GM23338 (cell line): ENCODE data around the gene MAST2. TPM values are rescaled to one million over a fixed set of nuclear protein-coding genes. Genes with fewer than 3 reads are reported as not detected.

Experiments
- ATAC-seq: fragments of 200-7000 bp; cut with Tn5 transposase; 3 replicates; pipeline ENCODE4 v1.9.1; 2020
- DNase-seq: peaks from one replicate; pipeline ENCODE4 v3.0.0-alpha.2; 2015; ENCODE audit warnings: low spot score
- H2AFZ ChIP-seq: fragments of 200-600 bp; sonication (generic); 2 replicates; pipeline ENCODE4 v1.8.0; 2016; ENCODE audit warnings: antibody characterized with exemption, mild to moderate bottlenecking, moderate library complexity
- H3F3A ChIP-seq: fragments of 200-600 bp; sonication (generic); replicated peaks from 2 replicates; pipeline ENCODE4 v1.8.0; 2017; ENCODE audit warnings: antibody characterized with exemption, mixed run types, low read depth
- H3K27ac ChIP-seq: fragments of 200-600 bp; sonication (generic); 2 replicates; pipeline ENCODE4 v1.6.1; 2016; ENCODE audit warnings: low read depth
- H3K27me3 ChIP-seq: fragments of 200-600 bp; sonication (generic); 2 replicates; pipeline ENCODE4 v1.8.0; 2016; ENCODE audit warnings: mild to moderate bottlenecking, mixed run types, moderate library complexity; ENCODE audit not compliant: insufficient read depth
- H3K36me3 ChIP-seq: fragments of 200-600 bp; sonication (generic); 2 replicates; pipeline ENCODE4 v1.8.0; 2016; ENCODE audit warnings: mild to moderate bottlenecking; ENCODE audit not compliant: insufficient read depth
- H3K4me1 ChIP-seq: fragments of 200-600 bp; sonication (generic); 2 replicates; pipeline ENCODE4 v1.8.0; 2016; ENCODE audit warnings: mild to moderate bottlenecking, moderate library complexity; ENCODE audit not compliant: insufficient read depth
- H3K4me2 ChIP-seq: fragments of 200-600 bp; sonication (generic); 2 replicates; pipeline ENCODE4 v1.7.1; 2017; ENCODE audit warnings: mixed run types
- H3K4me3 ChIP-seq: fragments of 200-600 bp; sonication (generic); 2 replicates; pipeline ENCODE4 v1.6.1; 2016; ENCODE audit warnings: mixed run types
- H3K79me2 ChIP-seq: fragments of 200-600 bp; sonication (generic); replicated peaks from 2 replicates; pipeline ENCODE4 v1.8.0; 2017; ENCODE audit warnings: mild to moderate bottlenecking; ENCODE audit not compliant: insufficient read depth
- H3K9me2 ChIP-seq: fragments of 200-600 bp; sonication (generic); 2 replicates; pipeline ENCODE4 v1.8.0; 2017; ENCODE audit not compliant: insufficient read depth
- H4K20me1 ChIP-seq: fragments of 200-600 bp; sonication (generic); replicated peaks from 2 replicates; pipeline ENCODE4 v1.8.0; 2017; ENCODE audit warnings: mild to moderate bottlenecking; ENCODE audit not compliant: insufficient read depth
- H3K27ac Mint-ChIP-seq: 2 replicates; pipeline ENCODE4 v1.8.0; 2020; ENCODE audit warnings: inconsistent platforms, mild to moderate bottlenecking, moderate library complexity, mixed read lengths
- H3K27me3 Mint-ChIP-seq: 3 replicates; pipeline ENCODE4 v1.8.0; 2022; ENCODE audit warnings: low read depth, mild to moderate bottlenecking, moderate library complexity, mixed read lengths, inconsistent platforms; ENCODE audit not compliant: insufficient read depth, poor library complexity
- H3K36me3 Mint-ChIP-seq: 3 replicates; pipeline ENCODE4 v1.8.0; 2021; ENCODE audit warnings: low read depth, mild to moderate bottlenecking, inconsistent platforms, moderate library complexity, mixed read lengths
- H3K4me1 Mint-ChIP-seq: 3 replicates; pipeline ENCODE4 v1.8.0; 2020; ENCODE audit warnings: mild to moderate bottlenecking, inconsistent platforms, mixed read lengths
- H3K4me3 Mint-ChIP-seq: 3 replicates; pipeline ENCODE4 v1.8.0; 2021; ENCODE audit warnings: moderate library complexity, mild to moderate bottlenecking, inconsistent platforms, mixed read lengths
- H3K9me3 Mint-ChIP-seq: 3 replicates; pipeline ENCODE4 v1.8.0; 2020; ENCODE audit warnings: moderate library complexity, mild to moderate bottlenecking, inconsistent platforms, mixed read lengths
- CREB1 ChIP-seq: fragments of 250-450 bp; sonication (Bioruptor Pico); IDR thresholded peaks from 2 replicates; pipeline ENCODE4 v1.5.0; 2020; ENCODE audit warnings: low read depth, mild to moderate bottlenecking, moderate library complexity
- ETS1 ChIP-seq: IDR thresholded peaks from 2 replicates; pipeline ENCODE4 v1.6.1; 2016; ENCODE audit warnings: antibody characterized with exemption
- POLR2AphosphoS5 ChIP-seq: IDR thresholded peaks from 2 replicates; pipeline ENCODE4 v1.6.1; 2016; ENCODE audit warnings: antibody characterized with exemption, low read depth
- STAT1 ChIP-seq: IDR thresholded peaks from one replicate; pipeline ENCODE4 v1.6.1; 2016; ENCODE audit warnings: antibody characterized with exemption; ENCODE audit not compliant: unreplicated experiment
- ZNF331 ChIP-seq: fragments of 250-450 bp; sonication (Bioruptor Pico); IDR thresholded peaks from 2 replicates; pipeline ENCODE4 v1.5.0; 2020; ENCODE audit warnings: low read depth, mild to moderate bottlenecking, moderate library complexity
- polyA plus RNA-seq: library from polyadenylated mRNA; unstranded; fragments of >200 nt; fragmentation: Nextera tagmentation; extraction: Ambion mirVana; gene quantifications from 2 replicates; pipeline ENCODE4 v1.2.1, GENCODE V29; 2016
- total RNA-seq: library from RNA; depleted of rRNA; stranded (reverse); fragments of >200 nt; shearing (Covaris generic); gene quantifications from 2 replicates; pipeline ENCODE4 v1.2.3, GENCODE V29; 2014
- TF ChIP-seq, protein P1 (sequence below): fragments of 250-450 bp; sonication (Bioruptor Pico); IDR thresholded peaks from 2 replicates; pipeline ENCODE4 v1.5.0; 2020; ENCODE audit warnings: mild to moderate bottlenecking, moderate library complexity

Gene MAST2
- total and polyA plus RNA-seq, 2 experiments from 2014 or later: 11.5 to 57.7 TPM

- Mint-ChIP-seq H3K36me3 (peaks cover 62% of the 10 kb centered on the region), H3K27me3 (no peaks in the 10 kb centered on the region), H3K9me3 (peaks cover 4% of the 10 kb centered on the region; the same call in 2 of the 3 replicates), H3K4me1 (no peaks in the 10 kb centered on the region), H3K4me3 (no peak overlapping the region), H3K27ac (no peak overlapping the region; the same call in 1 of the 2 replicates)
- TF ChIP-seq ZNF331 (CRISPR knock-in tag): no peak
- TF ChIP-seq STAT1: no peak
- no peak for TF ChIP-seq POLR2AphosphoS5
- TF ChIP-seq, protein P1, sequence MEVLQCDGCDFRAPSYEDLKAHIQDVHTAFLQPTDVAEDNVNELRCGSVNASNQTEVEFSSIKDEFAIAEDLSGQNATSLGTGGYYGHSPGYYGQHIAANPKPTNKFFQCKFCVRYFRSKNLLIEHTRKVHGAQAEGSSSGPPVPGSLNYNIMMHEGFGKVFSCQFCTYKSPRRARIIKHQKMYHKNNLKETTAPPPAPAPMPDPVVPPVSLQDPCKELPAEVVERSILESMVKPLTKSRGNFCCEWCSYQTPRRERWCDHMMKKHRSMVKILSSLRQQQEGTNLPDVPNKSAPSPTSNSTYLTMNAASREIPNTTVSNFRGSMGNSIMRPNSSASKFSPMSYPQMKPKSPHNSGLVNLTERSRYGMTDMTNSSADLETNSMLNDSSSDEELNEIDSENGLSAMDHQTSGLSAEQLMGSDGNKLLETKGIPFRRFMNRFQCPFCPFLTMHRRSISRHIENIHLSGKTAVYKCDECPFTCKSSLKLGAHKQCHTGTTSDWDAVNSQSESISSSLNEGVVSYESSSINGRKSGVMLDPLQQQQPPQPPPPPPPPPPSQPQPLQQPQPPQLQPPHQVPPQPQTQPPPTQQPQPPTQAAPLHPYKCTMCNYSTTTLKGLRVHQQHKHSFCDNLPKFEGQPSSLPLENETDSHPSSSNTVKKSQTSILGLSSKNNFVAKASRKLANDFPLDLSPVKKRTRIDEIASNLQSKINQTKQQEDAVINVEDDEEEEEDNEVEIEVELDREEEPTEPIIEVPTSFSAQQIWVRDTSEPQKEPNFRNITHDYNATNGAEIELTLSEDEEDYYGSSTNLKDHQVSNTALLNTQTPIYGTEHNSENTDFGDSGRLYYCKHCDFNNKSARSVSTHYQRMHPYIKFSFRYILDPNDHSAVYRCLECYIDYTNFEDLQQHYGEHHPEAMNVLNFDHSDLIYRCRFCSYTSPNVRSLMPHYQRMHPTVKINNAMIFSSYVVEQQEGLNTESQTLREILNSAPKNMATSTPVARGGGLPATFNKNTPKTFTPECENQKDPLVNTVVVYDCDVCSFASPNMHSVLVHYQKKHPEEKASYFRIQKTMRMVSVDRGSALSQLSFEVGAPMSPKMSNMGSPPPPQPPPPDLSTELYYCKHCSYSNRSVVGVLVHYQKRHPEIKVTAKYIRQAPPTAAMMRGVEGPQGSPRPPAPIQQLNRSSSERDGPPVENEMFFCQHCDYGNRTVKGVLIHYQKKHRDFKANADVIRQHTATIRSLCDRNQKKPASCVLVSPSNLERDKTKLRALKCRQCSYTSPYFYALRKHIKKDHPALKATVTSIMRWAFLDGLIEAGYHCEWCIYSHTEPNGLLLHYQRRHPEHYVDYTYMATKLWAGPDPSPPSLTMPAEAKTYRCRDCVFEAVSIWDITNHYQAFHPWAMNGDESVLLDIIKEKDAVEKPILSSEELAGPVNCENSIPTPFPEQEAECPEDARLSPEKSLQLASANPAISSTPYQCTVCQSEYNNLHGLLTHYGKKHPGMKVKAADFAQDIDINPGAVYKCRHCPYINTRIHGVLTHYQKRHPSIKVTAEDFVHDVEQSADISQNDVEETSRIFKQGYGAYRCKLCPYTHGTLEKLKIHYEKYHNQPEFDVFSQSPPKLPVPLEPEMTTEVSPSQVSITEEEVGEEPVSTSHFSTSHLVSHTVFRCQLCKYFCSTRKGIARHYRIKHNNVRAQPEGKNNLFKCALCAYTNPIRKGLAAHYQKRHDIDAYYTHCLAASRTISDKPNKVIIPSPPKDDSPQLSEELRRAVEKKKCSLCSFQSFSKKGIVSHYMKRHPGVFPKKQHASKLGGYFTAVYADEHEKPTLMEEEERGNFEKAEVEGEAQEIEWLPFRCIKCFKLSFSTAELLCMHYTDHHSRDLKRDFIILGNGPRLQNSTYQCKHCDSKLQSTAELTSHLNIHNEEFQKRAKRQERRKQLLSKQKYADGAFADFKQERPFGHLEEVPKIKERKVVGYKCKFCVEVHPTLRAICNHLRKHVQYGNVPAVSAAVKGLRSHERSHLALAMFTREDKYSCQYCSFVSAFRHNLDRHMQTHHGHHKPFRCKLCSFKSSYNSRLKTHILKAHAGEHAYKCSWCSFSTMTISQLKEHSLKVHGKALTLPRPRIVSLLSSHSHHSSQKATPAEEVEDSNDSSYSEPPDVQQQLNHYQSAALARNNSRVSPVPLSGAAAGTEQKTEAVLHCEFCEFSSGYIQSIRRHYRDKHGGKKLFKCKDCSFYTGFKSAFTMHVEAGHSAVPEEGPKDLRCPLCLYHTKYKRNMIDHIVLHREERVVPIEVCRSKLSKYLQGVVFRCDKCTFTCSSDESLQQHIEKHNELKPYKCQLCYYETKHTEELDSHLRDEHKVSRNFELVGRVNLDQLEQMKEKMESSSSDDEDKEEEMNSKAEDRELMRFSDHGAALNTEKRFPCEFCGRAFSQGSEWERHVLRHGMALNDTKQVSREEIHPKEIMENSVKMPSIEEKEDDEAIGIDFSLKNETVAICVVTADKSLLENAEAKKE: no peak
- TF ChIP-seq ETS1: no peak
- TF ChIP-seq CREB1 (CRISPR knock-in tag): no peak
- H4K20me1 ChIP-seq: 0 out of 2 replicates have a peak, but pooled peaks cover 4% of the 10 kb centered on the region
- no peaks in the 10 kb centered on the region for H3K27me3 ChIP-seq
- H3K27ac ChIP-seq: no peak overlapping the region
- H3K9me2 ChIP-seq: no peaks in the 10 kb centered on the region
- no peak overlapping the region for H2AFZ ChIP-seq
- H3K36me3 ChIP-seq: peaks cover 10% of the 10 kb centered on the region; the same call in 1 of the 2 replicates
- DNase-seq (no peak), ATAC-seq (no peak)
- H3K4me2 ChIP-seq: no peak overlapping the region
- H3K4me1 ChIP-seq: no peaks in the 10 kb centered on the region
- H3K79me2 ChIP-seq: no peaks in the 10 kb centered on the region
- no peak overlapping the region for H3K4me3 ChIP-seq
- H3F3A ChIP-seq: no peaks in the 10 kb centered on the region
These were observed 207.2 kb downstream of the MAST2 start for GRCh38 chr1:46010611-46011010.
